Parathyroid adenoma (tissue), 2 donors: ENCODE data around the gene ZNF443.
"Not testable (repeated sequence)": the region's sequence is repeated elsewhere in the genome, so short reads cannot be mapped to it uniquely, and the experiment has no call there.

ENCODE experiments used
- H2AFZ ChIP-seq: fragments of 300-600 bp; sonication (generic); one replicate; pipeline ENCODE4 v1.7.0; 2017; ENCODE audit warnings: antibody characterized with exemption, mild to moderate bottlenecking
- H3K27ac ChIP-seq: fragments of 300-600 bp; sonication (generic); one replicate; pipeline ENCODE4 v1.7.0; 2017
- H3K27me3 ChIP-seq: fragments of 300-600 bp; sonication (generic); one replicate; pipeline ENCODE4 v1.7.0; 2017; ENCODE audit warnings: low read length; ENCODE audit not compliant: control insufficient read depth, insufficient read depth
- H3K36me3 ChIP-seq: fragments of 300-600 bp; sonication (generic); one replicate; pipeline ENCODE4 v1.7.0; 2017; ENCODE audit warnings: low read length; ENCODE audit not compliant: control insufficient read depth, insufficient read depth
- H3K4me1 ChIP-seq: fragments of 300-600 bp; sonication (generic); one replicate; pipeline ENCODE4 v1.7.0; 2017; ENCODE audit warnings: control low read depth
- H3K4me2 ChIP-seq: fragments of 300-600 bp; sonication (generic); one replicate; pipeline ENCODE4 v1.7.0; 2017; ENCODE audit warnings: low read length
- H3K4me3 ChIP-seq: fragments of 300-600 bp; sonication (generic); one replicate; pipeline ENCODE4 v1.7.0; 2017; ENCODE audit warnings: low read depth, low read length
- H3K79me2 ChIP-seq: fragments of 300-600 bp; sonication (generic); one replicate; pipeline ENCODE4 v1.7.0; 2017; ENCODE audit warnings: control low read depth
- H3K9ac ChIP-seq: fragments of 300-600 bp; sonication (generic); one replicate; pipeline ENCODE4 v1.7.0; 2017; ENCODE audit warnings: mild to moderate bottlenecking
- H3K9me3 ChIP-seq: fragments of 300-600 bp; sonication (generic); one replicate; pipeline ENCODE4 v1.7.0; 2017; ENCODE audit warnings: low read length; ENCODE audit not compliant: control insufficient read depth
- CTCF ChIP-seq: fragments of 300-600 bp; sonication (generic); IDR thresholded peaks from one replicate; pipeline ENCODE4 v1.7.0; 2017; ENCODE audit warnings: antibody characterized with exemption, mild to moderate bottlenecking
- donor health status: primary hyperparathyroidism.

The ZNF443 gene

GRCh38 chr19:12484011-12484370 lies 43.2 kb upstream of the ZNF443 start:
- peak overlapping the region; percentile 71 for H3K27ac ChIP-seq
- no peaks in the 10 kb centered on the region for H3K27me3 ChIP-seq
- H3K4me1 ChIP-seq, result peaks cover 8% of the 10 kb centered on the region
- no peaks in the 10 kb centered on the region for H3K9me3 ChIP-seq
- no peaks in the 10 kb centered on the region for H3K36me3 ChIP-seq
- peak overlapping the region; percentile 87 for H2AFZ ChIP-seq
- no peak for TF ChIP-seq CTCF
- peak overlapping the region; percentile 98 for H3K4me2 ChIP-seq
- H3K4me3 ChIP-seq, result peak overlapping the region; percentile 99
- peaks cover 20% of the 10 kb centered on the region for H3K79me2 ChIP-seq
- H3K9ac ChIP-seq, result peak overlapping the region; percentile 21

- H3K27me3 ChIP-seq, result no peaks in the 10 kb centered on the region
- no peaks in the 10 kb centered on the region for H3K36me3 ChIP-seq
- no peak overlapping the region for H3K4me2 ChIP-seq
- no peak overlapping the region for H3K9ac ChIP-seq
- no peaks in the 10 kb centered on the region for H3K9me3 ChIP-seq
- no peak overlapping the region for H2AFZ ChIP-seq
- H3K4me3 ChIP-seq, result no peak overlapping the region
- TF ChIP-seq CTCF, result no peak
- H3K4me1 ChIP-seq, result peaks cover 16% of the 10 kb centered on the region
- H3K79me2 ChIP-seq, result peaks cover 25% of the 10 kb centered on the region
- H3K27ac ChIP-seq, result no peak overlapping the region
Measured at GRCh38 chr19:12482509-12482886, 41.7 kb upstream of the ZNF443 start.

- Histone ChIP-seq H3K36me3 (no peaks in the 10 kb centered on the region), H2AFZ (no peak overlapping the region), H3K9ac (no peak overlapping the region), H3K9me3 (no peaks in the 10 kb centered on the region), H3K27me3 (no peaks in the 10 kb centered on the region), H3K4me3 (no peak overlapping the region), H3K27ac (no peak overlapping the region), H3K4me1 (peaks cover 16% of the 10 kb centered on the region), H3K79me2 (peaks cover 25% of the 10 kb centered on the region), H3K4me2 (no peak overlapping the region)
- TF ChIP-seq CTCF, result no peak
Measured at GRCh38 chr19:12481781-12482508, 41.1 kb upstream of the ZNF443 start.

GRCh38 chr19:12478234-12478941 lies 37.6 kb upstream of the ZNF443 start:
- Histone ChIP-seq H2AFZ (no peak overlapping the region), H3K27me3 (no peaks in the 10 kb centered on the region), H3K27ac (no peak overlapping the region), H3K4me3 (no peak overlapping the region), H3K4me1 (peaks cover 11% of the 10 kb centered on the region), H3K9me3 (no peaks in the 10 kb centered on the region), H3K36me3 (no peaks in the 10 kb centered on the region), H3K4me2 (no peak overlapping the region), H3K79me2 (peaks cover 25% of the 10 kb centered on the region), H3K9ac (no peak overlapping the region)
- no peak for TF ChIP-seq CTCF

- H3K4me1 ChIP-seq, H3K4me2 ChIP-seq, H3K27me3 ChIP-seq, H3K27ac ChIP-seq, H2AFZ ChIP-seq, H3K4me3 ChIP-seq, H3K9ac ChIP-seq: not testable (repeated sequence)
- Histone ChIP-seq H3K79me2 (peaks cover 25% of the 10 kb centered on the region), H3K9me3 (peaks cover 19% of the 10 kb centered on the region), H3K36me3 (peaks cover 19% of the 10 kb centered on the region)
Measured at GRCh38 chr19:12467651-12468050, 26.8 kb upstream of the ZNF443 start.
